Lower lobe of right lung (tissue), 2 donors: ENCODE measurements around the gene SHROOM1. TPM values are rescaled to one million over a fixed set of nuclear protein-coding genes. Genes with fewer than 3 reads are reported as not detected.

Experiments
- ATAC-seq, 2 donors: fragments of 200-7000 bp; cut with Tn5 transposase; one replicate each; pipeline ENCODE4 v1.9.1; 2020 to 2022; ENCODE audit warnings: mild to moderate bottlenecking in 2 of 2, moderate library complexity in 2 of 2
- DNase-seq: peaks from one replicate; pipeline ENCODE4 v3.0.0-alpha.2; 2020
- H3K27ac ChIP-seq: fragments of 200-600 bp; one replicate; pipeline ENCODE4 v1.8.0; 2022
- H3K27me3 ChIP-seq: fragments of 200-600 bp; one replicate; pipeline ENCODE4 v1.8.0; 2022; ENCODE audit warnings: low read depth
- H3K36me3 ChIP-seq: fragments of 200-600 bp; one replicate; pipeline ENCODE4 v1.8.0; 2022; ENCODE audit warnings: mild to moderate bottlenecking
- H3K4me1 ChIP-seq: fragments of 200-600 bp; one replicate; pipeline ENCODE4 v1.8.0; 2022
- H3K4me3 ChIP-seq: fragments of 200-600 bp; one replicate; pipeline ENCODE4 v1.8.0; 2022; ENCODE audit warnings: mild to moderate bottlenecking
- H3K9me3 ChIP-seq: fragments of 200-600 bp; one replicate; pipeline ENCODE4 v1.8.0; 2022
- CTCF ChIP-seq: fragments of 200-600 bp; IDR thresholded peaks from one replicate; pipeline ENCODE4 v1.8.0; 2022; ENCODE audit warnings: antibody characterized with exemption, mild to moderate bottlenecking
- intact Hi-C: fragments of 100-400 bp; cut with DNase I; formaldehyde crosslinking; loops from one replicate; pipeline ENCODE4 v1.11.0; 2022
- total RNA-seq: library from RNA; stranded (reverse); fragmentation: NEBNext Ultra II Directional; extraction: Animal tissue kit (Norgen Biotek cat#: 25700); gene quantifications from one replicate; pipeline ENCODE4 v1.2.1, GENCODE V29; 2021
- donor health status: DM: no; HTN: yes; CAD: no; lungs with severe emphysema.

The SHROOM1 gene
- total RNA-seq, 1 donor from 2014 or later, result 17.3 TPM

GRCh38 chr5:132867046-132867451 lies 36.6 kb upstream of the SHROOM1 start:
- no peaks in the 10 kb centered on the region for H3K9me3 ChIP-seq
- no peak for DNase-seq
- H3K4me1 ChIP-seq, result peaks cover 22% of the 10 kb centered on the region
- intact Hi-C loops, result no loop called here
- H3K27ac ChIP-seq, result peak overlapping the region; percentile 93
- no peak for ATAC-seq
- H3K27me3 ChIP-seq, result no peaks in the 10 kb centered on the region
- TF ChIP-seq CTCF, result no peak
- H3K36me3 ChIP-seq, result peaks cover 37% of the 10 kb centered on the region
- peak overlapping the region; percentile 83 for H3K4me3 ChIP-seq

GRCh38 chr5:132866342-132867045 lies 36.0 kb upstream of the SHROOM1 start, which contains the start of the genes GDF9 and UQCRQ:
Gene GDF9, minus strand, starts transcription at chr5:132866469. Its CDS starts 1,936 bp downstream, at chr5:132864533.
Gene UQCRQ, plus strand, starts transcription at chr5:132866642. Its CDS starts 240 bp downstream, at chr5:132866882.
- TF ChIP-seq CTCF, result peak; percentile 21
- intact Hi-C loops, result no loop called here
- Histone ChIP-seq H3K36me3 (peaks cover 36% of the 10 kb centered on the region), H3K27ac (peak within 1 kb of the TSS; percentile 93), H3K4me1 (peaks cover 22% of the 10 kb centered on the region), H3K27me3 (no peaks in the 10 kb centered on the region), H3K9me3 (no peaks in the 10 kb centered on the region), H3K4me3 (peak within 1 kb of the TSS; percentile 83)
- DNase-seq, result peak; percentile 96
- peak; percentile 99 to 100 for ATAC-seq

- Histone ChIP-seq H3K4me3 (peak overlapping the region; percentile 83), H3K9me3 (no peaks in the 10 kb centered on the region), H3K36me3 (peaks cover 33% of the 10 kb centered on the region), H3K27ac (peak overlapping the region; percentile 93), H3K4me1 (peaks cover 22% of the 10 kb centered on the region), H3K27me3 (no peaks in the 10 kb centered on the region)
- DNase-seq, result no peak
- ATAC-seq, result peak; percentile 74 to 75
- intact Hi-C loops, result no loop called here
- TF ChIP-seq CTCF, result no peak
Measured at GRCh38 chr5:132865668-132866341, 35.4 kb upstream of the SHROOM1 start.

- no peaks in the 10 kb centered on the region for H3K9me3 ChIP-seq
- ATAC-seq, result no peak
- TF ChIP-seq CTCF, result no peak
Measured at GRCh38 chr5:132860742-132861141, 30.3 kb upstream of the SHROOM1 start.

GRCh38 chr5:132859889-132860437 lies 29.5 kb upstream of the SHROOM1 start:
- H3K27ac ChIP-seq, result no peak overlapping the region
- ATAC-seq (no peak), DNase-seq (no peak)
- no peaks in the 10 kb centered on the region for H3K36me3 ChIP-seq
- H3K27me3 ChIP-seq, result no peaks in the 10 kb centered on the region
- no peaks in the 10 kb centered on the region for H3K9me3 ChIP-seq
- H3K4me3 ChIP-seq, result no peak overlapping the region
- intact Hi-C loops, result no loop called here
- TF ChIP-seq CTCF, result no peak
- H3K4me1 ChIP-seq, result no peaks in the 10 kb centered on the region

More at GRCh38 chr5:132860742-132861141, 30.3 kb upstream of the SHROOM1 start:
- no peaks in the 10 kb centered on the region for H3K27me3 ChIP-seq
- H3K4me3 ChIP-seq, result no peak overlapping the region
- no peaks in the 10 kb centered on the region for H3K36me3 ChIP-seq
- H3K27ac ChIP-seq, result no peak overlapping the region
- DNase-seq, result no peak
- H3K4me1 ChIP-seq, result peaks cover 4% of the 10 kb centered on the region
- intact Hi-C loops, result no loop called here
